Urothelium cell line (cell line): ENCODE data around the gene LIX1L.

ENCODE experiments used
- DNase-seq: peaks from one replicate; pipeline ENCODE4 v3.0.0; 2011; ENCODE audit warnings: low spot score, mixed read lengths
- FAIRE-seq: peaks from 2 replicates; lab custom pipeline; 2011; peaks lifted over from hg19 to GRCh38; lab: Jason Lieb, UNC

Gene LIX1L

DNA sequence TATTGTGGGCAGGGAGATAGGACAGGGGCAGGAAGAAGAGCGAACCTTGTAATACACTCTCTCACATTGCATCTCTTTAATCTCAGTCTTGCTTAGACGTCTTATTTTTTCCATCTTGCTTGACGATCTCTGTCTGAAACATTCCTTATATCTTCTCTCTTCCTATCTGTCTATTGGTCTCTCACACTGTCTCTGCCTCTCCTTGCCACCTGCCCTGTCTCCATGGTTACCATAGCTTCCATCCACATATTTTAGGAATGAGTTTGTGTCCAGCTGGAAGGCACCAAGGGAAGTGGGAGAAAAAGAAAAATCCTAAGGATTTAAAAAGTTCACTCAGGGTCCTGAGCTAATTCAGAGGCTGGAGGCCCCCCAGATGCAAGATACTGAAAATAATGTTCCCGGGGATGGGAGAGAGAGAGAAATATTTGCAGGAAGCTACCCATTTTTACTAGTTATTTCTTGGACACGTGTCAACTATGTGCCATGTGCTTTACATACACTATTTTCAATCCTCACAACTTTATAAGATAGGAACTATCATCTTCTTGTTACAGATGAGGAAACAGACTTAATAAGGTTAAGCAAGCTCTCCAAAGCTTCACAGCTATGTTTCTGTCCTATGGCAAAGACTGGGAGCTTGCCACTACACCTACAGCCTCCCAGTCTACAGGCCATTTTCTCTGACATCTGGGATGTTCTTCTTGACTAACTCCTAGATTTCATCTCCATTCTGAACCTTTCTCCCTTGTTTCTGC is 5.6 kb upstream of the LIX1L start:
- FAIRE-seq (no peak), DNase-seq (peak; percentile 67)

- DNase-seq: peak; percentile 66
Observed at GRCh38 chr1:145962157-145963102, 4.6 kb upstream of the LIX1L start.

DNA sequence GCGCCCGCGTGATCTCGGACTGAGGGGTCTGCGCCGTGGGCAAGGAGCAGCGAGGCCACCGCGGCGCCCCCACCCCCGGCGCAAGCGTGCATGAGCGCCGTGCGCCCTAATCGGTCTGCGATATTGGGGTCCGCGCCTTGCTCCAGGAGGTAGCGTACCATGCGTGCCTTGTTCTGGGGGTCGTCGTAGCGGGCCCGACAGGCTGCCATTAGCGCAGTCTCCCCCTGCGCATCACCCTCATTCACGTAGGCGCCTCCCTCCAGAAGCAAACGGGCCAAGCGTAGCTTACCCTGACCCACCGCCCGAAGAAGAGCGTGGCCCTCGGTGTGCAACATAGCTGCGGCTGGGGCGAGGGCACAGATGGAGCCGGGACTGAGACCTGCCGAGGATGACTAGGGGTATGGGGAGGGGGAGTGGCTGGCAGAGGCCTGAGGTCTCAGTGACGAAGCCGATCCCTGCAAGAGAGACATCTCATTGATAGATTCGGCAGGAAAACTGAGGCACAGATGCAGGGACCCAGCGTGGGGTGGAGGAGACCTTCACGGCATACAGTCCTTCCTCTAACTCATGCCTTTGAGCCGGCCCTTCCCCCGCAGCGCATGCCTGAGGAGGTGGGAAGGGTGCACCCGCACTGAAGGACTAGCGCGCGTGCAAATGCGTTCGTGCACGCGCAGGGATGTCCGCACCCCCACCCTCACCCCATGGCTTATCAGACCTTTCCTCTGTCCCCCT is 3.8 kb upstream of the LIX1L start:
- DNase-seq (peak; percentile 39), FAIRE-seq (no peak)

More at GRCh38 chr1:145962157-145963102, 4.6 kb upstream of the LIX1L start:
- FAIRE-seq: no peak

- DNase-seq: no peak
- no peak for FAIRE-seq
Observed at GRCh38 chr1:145961109-145961424, 3.2 kb upstream of the LIX1L start.

- FAIRE-seq (no peak), DNase-seq (no peak)
Observed at GRCh38 chr1:145960468-145961108, 2.8 kb upstream of the LIX1L start.

GRCh38 chr1:145959957-145960467 is 2.2 kb upstream of the LIX1L start:
- DNase-seq: no peak
- no peak for FAIRE-seq

DNA sequence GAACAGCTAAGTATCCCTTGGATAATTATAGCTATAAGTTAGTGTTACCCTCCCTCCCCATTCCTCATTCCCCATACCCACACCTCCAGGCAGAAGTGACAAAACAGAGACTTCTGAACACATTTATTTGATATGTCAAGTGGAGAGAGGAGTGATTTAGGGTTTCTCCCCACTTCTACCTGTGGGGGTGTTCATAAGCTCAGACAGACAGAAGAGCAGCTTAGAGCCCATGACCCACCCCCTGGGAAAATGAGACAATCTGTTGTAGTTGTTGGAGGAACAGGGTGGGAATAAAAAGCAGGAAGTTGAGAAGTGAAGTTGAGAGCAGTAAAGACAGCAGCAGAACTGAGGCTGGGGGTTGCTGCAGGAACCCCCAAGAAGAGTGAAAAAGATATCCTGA is 1.5 kb upstream of the LIX1L start:
- FAIRE-seq: no peak
- DNase-seq: no peak

DNA sequence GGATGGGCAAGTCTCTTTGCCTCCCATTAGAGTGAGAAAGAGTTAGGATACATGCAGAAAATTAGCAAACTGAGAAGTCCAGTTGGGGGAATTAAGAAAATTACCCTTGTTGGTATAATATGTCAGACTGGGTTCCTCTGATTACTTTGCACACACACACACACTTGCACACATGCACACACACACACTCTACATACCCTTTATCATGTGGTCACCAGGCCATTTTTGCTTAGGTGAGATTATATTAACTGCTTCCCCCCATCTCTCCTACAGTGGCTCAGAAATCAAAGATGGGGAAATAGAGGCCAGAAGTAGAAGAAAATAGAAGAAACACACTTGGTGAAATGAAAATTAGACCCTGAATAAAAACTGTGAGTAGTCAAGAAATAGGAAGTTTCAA is 917 bp upstream of the LIX1L start:
- DNase-seq: no peak
- FAIRE-seq: no peak

- FAIRE-seq: no peak
- no peak for DNase-seq
Observed at GRCh38 chr1:145956781-145957442, 905 bp downstream of the LIX1L start.

GRCh38 chr1:145956361-145956760 is 1.5 kb downstream of the LIX1L start:
- DNase-seq (no peak), FAIRE-seq (no peak)

DNA sequence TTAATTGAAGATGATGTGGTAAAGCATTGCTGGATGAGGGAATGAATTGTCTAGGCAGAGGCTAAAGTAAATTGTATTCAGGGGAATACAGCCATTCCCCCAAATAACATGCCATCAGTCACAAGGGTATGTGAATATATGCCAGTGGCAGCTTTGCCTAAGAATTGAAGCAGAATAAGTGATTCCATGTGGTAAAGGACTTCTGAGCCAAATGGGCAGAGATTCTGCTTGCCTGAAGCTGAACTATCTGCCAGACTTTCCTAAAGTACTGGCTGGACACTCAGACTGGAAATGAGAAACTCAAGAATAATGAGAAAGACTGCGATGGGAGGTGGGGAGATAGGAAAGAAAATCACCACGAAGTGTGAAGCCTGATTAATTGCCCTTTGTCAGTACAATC is 2.4 kb downstream of the LIX1L start:
- no peak for DNase-seq

DNA sequence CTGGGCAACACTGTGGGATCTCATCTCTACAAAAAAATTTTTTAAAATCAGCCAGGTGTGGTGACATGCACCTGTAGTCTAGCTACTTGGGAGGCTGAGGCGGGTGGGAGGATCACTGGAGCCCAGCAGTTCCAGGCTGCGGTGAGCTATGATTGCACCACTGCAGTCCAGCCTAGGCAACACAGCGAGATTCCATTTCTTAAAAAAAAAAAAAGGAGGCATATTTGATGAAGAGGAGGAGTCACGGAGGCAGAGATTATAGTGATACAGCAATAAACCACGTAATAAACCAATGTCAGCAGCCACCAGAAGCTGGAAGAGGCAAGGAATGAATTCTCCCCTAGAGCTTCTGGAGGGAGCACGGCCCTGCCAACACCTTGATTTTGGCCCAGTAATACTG is 4.0 kb downstream of the LIX1L start:
- DNase-seq: no peak
- FAIRE-seq: no peak

More for the DNA sequence above, 2.4 kb downstream of the LIX1L start:
- FAIRE-seq: no peak

DNA sequence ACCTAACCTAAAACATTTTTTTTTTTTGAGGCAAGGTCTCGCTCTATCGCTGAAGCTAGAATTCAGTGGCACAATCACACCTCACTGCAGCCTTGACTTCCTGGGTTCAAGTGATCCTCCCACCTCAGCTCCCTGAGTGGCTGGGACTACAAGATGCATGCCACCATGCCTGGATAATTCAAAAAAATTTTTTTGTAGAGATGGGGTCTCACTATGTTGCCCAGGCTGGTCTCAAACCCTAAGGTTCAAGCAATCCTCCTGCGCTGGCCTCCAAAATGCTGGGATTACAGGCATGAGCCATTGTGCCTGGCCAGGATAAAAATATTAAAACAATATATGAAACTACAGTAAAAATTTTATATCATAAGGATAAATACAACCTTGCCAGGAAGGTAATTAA is 4.9 kb downstream of the LIX1L start:
- DNase-seq: no peak
- FAIRE-seq: no peak

- DNase-seq (no peak), FAIRE-seq (no peak)
Observed at GRCh38 chr1:145951526-145951925, 6.3 kb downstream of the LIX1L start.

- DNase-seq (no peak), FAIRE-seq (no peak)
Observed at GRCh38 chr1:145949219-145949618, 8.6 kb downstream of the LIX1L start.

GRCh38 chr1:145947551-145947950 is 10.3 kb downstream of the LIX1L start:
- DNase-seq: no peak
- FAIRE-seq: no peak

- DNase-seq: no peak
- FAIRE-seq: no peak
Observed at GRCh38 chr1:145946477-145946986, 11.3 kb downstream of the LIX1L start.

DNA sequence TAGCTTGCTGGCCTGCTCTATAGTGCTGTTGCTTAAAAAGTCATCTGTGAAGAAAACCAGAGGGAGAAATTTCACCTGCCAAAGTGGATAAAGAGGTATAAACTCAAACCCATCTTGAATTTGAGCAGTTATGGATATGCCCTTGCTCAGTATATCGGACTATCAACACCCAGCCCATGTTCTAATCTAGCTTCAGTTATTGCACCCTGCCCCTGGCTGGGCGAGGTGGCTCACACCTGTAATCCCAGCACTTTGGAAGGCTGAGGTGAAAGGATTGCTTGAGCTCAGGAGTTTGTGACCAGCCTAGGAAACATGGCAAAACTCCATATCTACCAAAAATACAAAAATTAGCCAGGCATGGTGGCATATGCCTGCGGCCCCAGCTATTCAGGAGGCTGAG is 13.3 kb downstream of the LIX1L start:
- no peak for FAIRE-seq

GRCh38 chr1:145942871-145943270 is 14.9 kb downstream of the LIX1L start:
- DNase-seq: no peak
- no peak for FAIRE-seq

More for the DNA sequence above, 13.3 kb downstream of the LIX1L start:
- DNase-seq: no peak

DNA sequence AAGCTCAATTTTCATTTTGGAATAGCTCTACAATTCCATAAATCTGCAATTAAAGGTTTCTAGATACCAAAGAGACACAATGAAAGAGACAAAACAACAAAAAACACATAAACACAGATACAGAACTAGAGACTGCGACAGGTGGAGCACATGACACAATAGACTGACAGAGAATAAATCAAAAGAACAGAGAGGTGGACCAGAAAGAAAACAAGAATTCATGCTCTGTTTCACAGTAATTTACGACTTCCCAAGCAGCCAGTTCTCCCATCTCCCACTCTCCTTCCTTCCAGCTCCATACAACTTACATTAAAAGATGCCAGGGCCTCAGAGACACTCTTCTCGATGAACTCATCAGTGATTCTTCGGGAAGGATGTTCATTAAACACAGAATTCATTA is 15.4 kb downstream of the LIX1L start:
- no peak for FAIRE-seq

More for the DNA sequence above, 15.4 kb downstream of the LIX1L start:
- DNase-seq: no peak
